ENCODE results near the gene KCNG1. TPM values are rescaled to one million over a fixed set of nuclear protein-coding genes. Genes with fewer than 3 reads are reported as not detected.

The KCNG1 gene
- total RNA-seq, 6 experiments from 2014 or later = 3.0 to 5.4 (median 3.5) TPM

DNA sequence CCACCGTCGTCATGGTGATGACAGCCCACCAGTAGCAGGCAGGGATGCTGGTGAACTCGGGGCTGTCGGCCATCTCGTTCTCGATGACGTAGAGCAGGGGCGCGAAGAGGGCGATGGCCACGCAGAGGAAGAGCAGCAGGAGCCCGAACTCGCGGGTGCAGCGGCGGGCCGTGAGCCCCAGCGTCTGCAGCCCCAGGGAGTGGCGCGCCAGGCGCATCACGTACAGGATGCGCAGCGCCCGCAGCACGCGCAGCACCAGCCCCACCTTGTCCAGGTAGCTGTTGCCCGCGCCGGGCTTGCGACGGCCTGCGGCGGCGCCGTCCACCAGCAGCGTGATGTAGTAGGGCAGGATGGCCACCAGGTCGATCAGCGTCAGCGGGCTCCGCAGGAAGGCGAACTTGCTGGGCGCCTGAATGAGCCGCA, 18.6 kb downstream of the KCNG1 start:
- peaks cover 4% of the 10 kb centered on the region for H3K27me3 Mint-ChIP-seq (ENCODE audit: insufficient read depth)
- TF ChIP-seq, protein P1, sequence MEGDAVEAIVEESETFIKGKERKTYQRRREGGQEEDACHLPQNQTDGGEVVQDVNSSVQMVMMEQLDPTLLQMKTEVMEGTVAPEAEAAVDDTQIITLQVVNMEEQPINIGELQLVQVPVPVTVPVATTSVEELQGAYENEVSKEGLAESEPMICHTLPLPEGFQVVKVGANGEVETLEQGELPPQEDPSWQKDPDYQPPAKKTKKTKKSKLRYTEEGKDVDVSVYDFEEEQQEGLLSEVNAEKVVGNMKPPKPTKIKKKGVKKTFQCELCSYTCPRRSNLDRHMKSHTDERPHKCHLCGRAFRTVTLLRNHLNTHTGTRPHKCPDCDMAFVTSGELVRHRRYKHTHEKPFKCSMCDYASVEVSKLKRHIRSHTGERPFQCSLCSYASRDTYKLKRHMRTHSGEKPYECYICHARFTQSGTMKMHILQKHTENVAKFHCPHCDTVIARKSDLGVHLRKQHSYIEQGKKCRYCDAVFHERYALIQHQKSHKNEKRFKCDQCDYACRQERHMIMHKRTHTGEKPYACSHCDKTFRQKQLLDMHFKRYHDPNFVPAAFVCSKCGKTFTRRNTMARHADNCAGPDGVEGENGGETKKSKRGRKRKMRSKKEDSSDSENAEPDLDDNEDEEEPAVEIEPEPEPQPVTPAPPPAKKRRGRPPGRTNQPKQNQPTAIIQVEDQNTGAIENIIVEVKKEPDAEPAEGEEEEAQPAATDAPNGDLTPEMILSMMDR (IDR thresholded peaks at IDR 0.05) = 0 out of 2 replicates have a peak, but pooled peaks have one; percentile 12
- no peaks in the 10 kb centered on the region for H3K36me3 Mint-ChIP-seq (ENCODE audit: low read depth)

DNA sequence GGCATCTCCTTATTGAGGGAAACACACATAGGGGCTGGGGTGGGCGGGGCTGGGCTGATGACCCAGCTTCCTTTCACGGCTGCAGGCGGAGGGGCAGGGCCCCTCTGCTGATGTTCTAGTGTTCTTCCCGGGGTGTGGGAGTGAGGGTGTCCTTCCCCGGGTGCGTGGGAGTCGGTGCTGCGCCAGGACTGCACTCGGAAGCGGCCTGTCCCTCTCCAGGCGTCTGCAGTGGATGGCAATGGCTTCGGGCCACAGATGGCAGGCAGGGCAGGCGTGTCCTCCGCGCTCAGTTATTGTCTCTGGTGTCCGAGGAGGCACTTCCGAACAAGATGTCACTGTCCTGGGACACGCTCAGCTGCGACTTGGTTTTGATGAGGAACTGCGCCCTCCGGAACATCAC, 19.2 kb downstream of the KCNG1 start:
- no peak for DNase-seq
- Mint-ChIP-seq H3K4me3 (no peak overlapping the region), H3K36me3 (ENCODE audit: low read depth) (no peaks in the 10 kb centered on the region), H3K4me1 (ENCODE audit: low read depth) (no peaks in the 10 kb centered on the region), H3K9me3 (no peaks in the 10 kb centered on the region), H3K27me3 (ENCODE audit: insufficient read depth) (peaks cover 8% of the 10 kb centered on the region), H3K27ac (no peak overlapping the region)
- TF ChIP-seq, protein P1 (IDR thresholded peaks at IDR 0.05) = no peak

More for the DNA sequence above, 18.6 kb downstream of the KCNG1 start:
- DNase-seq = no peak
- Mint-ChIP-seq H3K9me3 (no peaks in the 10 kb centered on the region), H3K4me1 (ENCODE audit: low read depth) (no peaks in the 10 kb centered on the region), H3K4me3 (no peak overlapping the region), H3K27ac (no peak overlapping the region)

DNA sequence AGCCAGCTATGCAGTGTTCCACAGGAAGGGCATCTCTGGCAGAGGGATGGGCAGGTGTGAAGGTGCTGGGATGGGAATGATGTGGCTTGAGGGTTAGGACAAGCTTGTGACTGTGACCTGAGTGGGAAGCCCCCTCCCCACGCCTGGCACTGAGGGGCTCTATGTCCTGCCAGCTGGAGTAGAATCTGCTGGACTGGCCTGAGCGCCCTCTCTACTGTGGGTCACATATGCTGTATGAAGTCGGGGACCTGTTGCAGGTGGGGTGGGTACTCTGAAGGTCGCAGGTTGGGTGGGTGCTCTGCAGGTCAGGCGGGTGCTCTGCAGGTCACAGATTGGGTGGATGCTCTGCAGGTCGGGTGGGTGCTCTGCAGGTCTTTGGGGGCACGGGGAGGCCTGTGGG, 20.3 kb downstream of the KCNG1 start:
- peaks cover 8% of the 10 kb centered on the region for H3K27me3 Mint-ChIP-seq (ENCODE audit: insufficient read depth)
- H3K9me3 Mint-ChIP-seq = no peaks in the 10 kb centered on the region
- H3K36me3 Mint-ChIP-seq (ENCODE audit: low read depth) = no peaks in the 10 kb centered on the region
- no peaks in the 10 kb centered on the region for H3K4me1 Mint-ChIP-seq (ENCODE audit: low read depth)
- TF ChIP-seq, protein P1 (IDR thresholded peaks at IDR 0.05) = no peak
- H3K27ac Mint-ChIP-seq = no peak overlapping the region
- DNase-seq = no peak
- no peak overlapping the region for H3K4me3 Mint-ChIP-seq

DNA sequence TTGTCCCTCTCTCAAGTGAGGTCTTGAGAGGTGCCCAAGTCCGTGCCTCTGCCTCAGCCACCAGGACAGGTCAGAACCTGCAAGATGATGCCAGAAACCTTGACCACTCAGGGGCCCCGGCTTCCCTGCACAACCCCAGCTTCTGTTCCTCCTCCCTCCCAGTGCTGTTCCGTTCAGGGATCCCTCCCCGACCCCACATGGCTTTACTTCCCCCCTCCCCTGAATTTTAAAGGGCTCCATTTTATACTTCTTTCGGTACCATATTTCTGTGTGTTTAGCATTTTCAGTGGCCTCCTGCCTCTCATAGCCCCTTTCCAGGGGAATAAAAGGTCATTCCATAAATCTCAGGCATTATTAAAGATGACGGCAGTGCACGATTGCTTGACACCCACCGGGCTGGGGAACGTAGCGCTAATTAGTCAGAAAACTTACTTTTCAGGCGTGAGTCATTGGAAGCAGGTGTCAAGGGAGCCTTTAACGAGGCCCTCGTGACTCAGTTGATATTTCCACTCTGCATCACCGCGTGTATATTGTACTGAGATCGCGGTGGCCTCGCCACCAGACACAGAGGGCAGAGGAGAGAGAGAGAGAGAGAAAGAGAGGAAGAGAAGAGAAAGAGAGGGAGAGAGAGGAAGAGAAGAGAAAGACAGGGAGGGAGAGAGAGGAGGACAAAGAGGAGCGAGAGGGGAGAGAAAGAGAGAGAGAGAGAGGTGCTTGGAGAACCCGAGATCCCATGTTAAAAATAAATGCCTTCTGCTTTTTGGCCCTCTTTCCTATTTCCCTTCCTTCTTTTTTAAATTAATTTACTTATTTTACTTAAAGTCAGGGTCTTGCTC, 21.3 kb downstream of the KCNG1 start:
- Mint-ChIP-seq H3K4me3 (no peak overlapping the region), H3K9me3 (no peaks in the 10 kb centered on the region), H3K36me3 (ENCODE audit: low read depth) (no peaks in the 10 kb centered on the region), H3K27ac (no peak overlapping the region), H3K4me1 (ENCODE audit: low read depth) (peaks cover 7% of the 10 kb centered on the region), H3K27me3 (ENCODE audit: insufficient read depth) (peaks cover 8% of the 10 kb centered on the region)
- DNase-seq = no peak
- TF ChIP-seq, protein P1 (IDR thresholded peaks at IDR 0.05) = no peak

DNA sequence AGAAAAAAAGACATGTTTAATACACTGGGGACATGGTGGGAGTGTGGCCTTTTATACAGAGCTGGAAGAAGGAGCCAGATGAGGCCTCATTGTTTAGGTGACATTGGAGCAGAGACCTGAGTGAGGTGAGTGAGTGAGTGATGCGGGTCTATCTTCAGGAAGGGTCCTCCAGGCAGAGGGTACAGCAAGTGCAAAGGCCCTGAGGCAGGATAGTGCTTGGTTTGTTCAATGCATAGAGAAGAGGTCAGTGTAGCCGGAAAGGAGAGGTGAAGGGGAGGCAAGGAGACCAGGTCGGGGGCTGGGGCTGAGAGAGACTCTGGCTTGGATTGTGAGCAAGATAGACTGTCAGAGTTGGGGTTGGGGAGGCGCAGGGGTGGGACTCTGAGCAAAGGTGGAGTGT, 23.6 kb downstream of the KCNG1 start:
- Mint-ChIP-seq H3K36me3 (ENCODE audit: low read depth) (no peaks in the 10 kb centered on the region), H3K27me3 (ENCODE audit: insufficient read depth) (peaks cover 8% of the 10 kb centered on the region), H3K4me1 (ENCODE audit: low read depth) (peaks cover 11% of the 10 kb centered on the region), H3K9me3 (no peaks in the 10 kb centered on the region), H3K27ac (no peak overlapping the region), H3K4me3 (no peak overlapping the region)
- TF ChIP-seq, protein P1 (IDR thresholded peaks at IDR 0.05) = no peak
- no peak for DNase-seq
